Stomach smooth muscle (tissue), 2 donors: ENCODE measurements around the gene SHANK1.
"Not testable (repeated sequence)": the region's sequence is repeated elsewhere in the genome, so short reads cannot be mapped to it uniquely, and the experiment has no call there.

Experiments
- H3K27ac ChIP-seq: one replicate; pipeline ENCODE4 v1.7.0; 2013; ENCODE audit warnings: mild to moderate bottlenecking, low read length, inconsistent platforms
- H3K27me3 ChIP-seq, 2 donors: one replicate each; pipeline ENCODE4 v1.7.0; 2013; ENCODE audit warnings: low read length in 2 of 2; ENCODE audit not compliant: insufficient read depth in 2 of 2, control insufficient read depth in 1 of 2
- H3K36me3 ChIP-seq, 2 donors: one replicate each; pipeline ENCODE4 v1.7.0; 2013; ENCODE audit warnings: low read length in 2 of 2; ENCODE audit not compliant: control insufficient read depth in 2 of 2, insufficient read depth in 2 of 2
- H3K4me1 ChIP-seq: one replicate; pipeline ENCODE4 v1.7.0; 2013; ENCODE audit warnings: low read length; ENCODE audit not compliant: control insufficient read depth, insufficient read depth
- H3K4me3 ChIP-seq, 2 donors: one replicate each; pipeline ENCODE4 v1.7.0; 2013; ENCODE audit warnings: low read length in 2 of 2
- H3K9ac ChIP-seq, 2 donors: one replicate each; pipeline ENCODE4 v1.7.0; 2013; ENCODE audit warnings: low read length in 2 of 2, mild to moderate bottlenecking in 1 of 2
- H3K9me3 ChIP-seq, 2 donors: one replicate each; pipeline ENCODE4 v1.7.0; 2013; ENCODE audit warnings: low read length in 2 of 2; ENCODE audit not compliant: control insufficient read depth in 2 of 2
- donor health status: healthy.
- donor health status: Pancreatic carcinoma.

SHANK1 gene

GRCh38 chr19:50633359-50633758, 86.2 kb downstream of the SHANK1 start:
- no peaks in the 10 kb centered on the region for H3K36me3 ChIP-seq
- peaks cover 8 to 21% of the 10 kb centered on the region in 2 donors for H3K27me3 ChIP-seq
- H3K4me1 ChIP-seq = no peaks in the 10 kb centered on the region
- H3K4me3 ChIP-seq = no peak overlapping the region
- H3K27ac ChIP-seq = no peak overlapping the region
- H3K9me3 ChIP-seq = peaks cover 15 to 17% of the 10 kb centered on the region in 2 donors
- no peak overlapping the region for H3K9ac ChIP-seq

- H3K36me3 ChIP-seq = no peaks in the 10 kb centered on the region
- no peak overlapping the region for H3K27ac ChIP-seq
- no peaks in the 10 kb centered on the region for H3K4me1 ChIP-seq
- H3K9me3 ChIP-seq = peaks cover 15 to 17% of the 10 kb centered on the region in 2 donors
- no peak overlapping the region for H3K4me3 ChIP-seq
- H3K9ac ChIP-seq = no peak overlapping the region
- peaks cover 4 to 10% of the 10 kb centered on the region in 2 donors for H3K27me3 ChIP-seq
Observed at GRCh38 chr19:50632151-50632835, 87.3 kb downstream of the SHANK1 start.

- no peaks in the 10 kb centered on the region for H3K4me1 ChIP-seq
- H3K9me3 ChIP-seq = peaks cover 9 to 10% of the 10 kb centered on the region in 2 donors
- H3K36me3 ChIP-seq = no peaks in the 10 kb centered on the region
- H3K27ac ChIP-seq = no peak overlapping the region
- no peak overlapping the region for H3K4me3 ChIP-seq
- H3K9ac ChIP-seq = no peak overlapping the region
- H3K27me3 ChIP-seq = peaks cover 0 to 3% of the 10 kb centered on the region in 2 donors
Observed at GRCh38 chr19:50629801-50630200, 89.8 kb downstream of the SHANK1 start.

- no peaks in the 10 kb centered on the region for H3K4me1 ChIP-seq
- H3K9me3 ChIP-seq = peaks cover 6 to 8% of the 10 kb centered on the region in 2 donors
- H3K4me3 ChIP-seq = no peak overlapping the region
- no peaks in the 10 kb centered on the region for H3K36me3 ChIP-seq
- no peak overlapping the region for H3K27ac ChIP-seq
- no peak overlapping the region for H3K9ac ChIP-seq
- H3K27me3 ChIP-seq = peaks cover 0 to 4% of the 10 kb centered on the region in 2 donors
Observed at GRCh38 chr19:50629194-50629593, 90.4 kb downstream of the SHANK1 start.

GRCh38 chr19:50628551-50628950, 91.1 kb downstream of the SHANK1 start:
- Histone ChIP-seq H3K36me3 (no peaks in the 10 kb centered on the region), H3K4me3 (no peak overlapping the region), H3K9ac (no peak overlapping the region), H3K27me3 (peaks cover 0 to 4% of the 10 kb centered on the region in 2 donors), H3K27ac (no peak overlapping the region), H3K4me1 (no peaks in the 10 kb centered on the region), H3K9me3 (peaks cover 0 to 3% of the 10 kb centered on the region in 2 donors)

GRCh38 chr19:50628146-50628545, 91.5 kb downstream of the SHANK1 start:
- Histone ChIP-seq H3K9me3 (no peaks in the 10 kb centered on the region), H3K4me1 (no peaks in the 10 kb centered on the region), H3K27ac (no peak overlapping the region), H3K9ac (no peak overlapping the region), H3K27me3 (peaks cover 0 to 4% of the 10 kb centered on the region in 2 donors), H3K36me3 (no peaks in the 10 kb centered on the region), H3K4me3 (no peak overlapping the region)

- Histone ChIP-seq H3K36me3 (no peaks in the 10 kb centered on the region), H3K4me1 (no peaks in the 10 kb centered on the region), H3K4me3 (no peak overlapping the region), H3K27ac (no peak overlapping the region), H3K9me3 (no peaks in the 10 kb centered on the region), H3K27me3 (peaks cover 0 to 4% of the 10 kb centered on the region in 2 donors), H3K9ac (no peak overlapping the region)
Observed at GRCh38 chr19:50626795-50627194, 92.8 kb downstream of the SHANK1 start.

GRCh38 chr19:50626011-50626410, 93.6 kb downstream of the SHANK1 start:
- Histone ChIP-seq H3K27ac (no peak overlapping the region), H3K4me3 (no peak overlapping the region), H3K36me3 (no peaks in the 10 kb centered on the region), H3K9ac (no peak overlapping the region), H3K9me3 (no peaks in the 10 kb centered on the region), H3K4me1 (no peaks in the 10 kb centered on the region), H3K27me3 (peaks cover 0 to 4% of the 10 kb centered on the region in 2 donors)

GRCh38 chr19:50624949-50625600, 94.5 kb downstream of the SHANK1 start:
- H3K4me1 ChIP-seq = no peaks in the 10 kb centered on the region
- no peak overlapping the region for H3K27ac ChIP-seq
- H3K9me3 ChIP-seq = no peaks in the 10 kb centered on the region
- no peaks in the 10 kb centered on the region for H3K36me3 ChIP-seq
- no peak overlapping the region for H3K4me3 ChIP-seq
- H3K9ac ChIP-seq = no peak overlapping the region
- peaks cover 0 to 4% of the 10 kb centered on the region in 2 donors for H3K27me3 ChIP-seq

GRCh38 chr19:50620394-50620906, 99.2 kb downstream of the SHANK1 start:
- H3K9me3 ChIP-seq, H3K27me3 ChIP-seq: not testable (repeated sequence)

GRCh38 chr19:50619184-50619583, 100.4 kb downstream of the SHANK1 start:
- H3K9me3 ChIP-seq, H3K27me3 ChIP-seq, H3K9ac ChIP-seq, H3K27ac ChIP-seq, H3K4me3 ChIP-seq, H3K4me1 ChIP-seq, H3K36me3 ChIP-seq: not testable (repeated sequence)

More at GRCh38 chr19:50620394-50620906, 99.2 kb downstream of the SHANK1 start:
- H3K4me1 ChIP-seq, H3K4me3 ChIP-seq, H3K27ac ChIP-seq, H3K36me3 ChIP-seq, H3K9ac ChIP-seq: not testable (repeated sequence)
